ENCODE measurements around the gene USP46. TPM values are rescaled to one million over a fixed set of nuclear protein-coding genes. Genes with fewer than 3 reads are reported as not detected.

Gene USP46
- total and polyA plus RNA-seq, 2 of the 13 experiments (the other 11 are each of a cell fraction or from before 2014, with no cell fraction given), result 4.7 to 17.4 TPM

DNA sequence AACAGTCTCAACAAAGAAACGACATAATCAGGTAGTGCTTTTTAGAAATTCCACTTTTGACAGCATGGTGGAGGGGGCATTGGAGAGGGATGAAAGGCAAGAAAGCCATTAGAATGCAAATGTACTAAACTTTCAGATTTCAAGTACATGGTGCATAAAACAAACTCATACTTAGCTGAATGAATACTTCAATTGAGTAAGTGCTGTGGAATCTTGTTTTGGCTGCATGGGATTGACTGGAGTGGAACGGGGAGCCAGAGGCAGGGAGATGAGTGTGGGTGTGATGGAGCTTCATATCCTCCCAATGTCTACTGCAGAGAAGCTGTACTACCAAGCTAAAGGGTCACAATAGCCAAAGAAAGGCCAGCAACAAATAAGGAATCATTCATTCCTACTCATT lies 52.4 kb downstream of the USP46 start:
- CTCF ChIA-PET (ENCODE audit: low intra/inter-chr PET ratio, low total read pairs), result no interaction called here
- Histone ChIP-seq H3K4me2 (ENCODE audit: low read depth, low read length) (no peak overlapping the region), H3K27me3 (ENCODE audit: control insufficient read depth in 1 of 2, insufficient read depth in 2 of 2, low read length in 2 of 2) (no peaks in the 10 kb centered on the region), H3K4me1 (ENCODE audit: insufficient read depth, low read length) (no peaks in the 10 kb centered on the region), H3K9me3 (ENCODE audit: low read length) (no peaks in the 10 kb centered on the region), H3K79me2 (ENCODE audit: insufficient read depth, low read length) (no peaks in the 10 kb centered on the region), H3K36me3 (replicated peaks in 1 of 2; ENCODE audit: control insufficient read depth in 1 of 2, insufficient read depth in 2 of 2, low read length in 2 of 2) (peaks cover 6 to 21% of the 10 kb centered on the region in 2 experiments), H3K4me3 (replicated peaks in 1 of 3; ENCODE audit: insufficient read depth in 1 of 3, low read depth in 2 of 3, low read length in 3 of 3) (no peak overlapping the region), H4K20me1 (ENCODE audit: insufficient read depth, low read length) (no peaks in the 10 kb centered on the region), H3K27ac (ENCODE audit: extremely low read length, insufficient read depth, low read length) (no peak overlapping the region), H3K9ac (ENCODE audit: insufficient read depth, low read depth, low read length) (no peak overlapping the region), H2AFZ (ENCODE audit: low read length) (no peak overlapping the region)
- in situ Hi-C loops (cut with HindIII; ENCODE audit: extremely low pct_ligation_motif_present, low pct_unique_long_range_greater_than_20kb) (no loop called here), intact Hi-C loops (cut with micrococcal nuclease; ENCODE audit: unreplicated experiment) (no loop called here)
- DNase-seq (ENCODE audit: low spot score), result no peak
- WGBS (ENCODE audit: low lambda C conversion rate), result 96% methylated on average over 2 of the region's 2 CpGs
- ATAC-seq, result no peak
- POLR2A ChIA-PET, result no interaction called here
- BruUV-seq (replicated peaks), result no TSS peak
- FAIRE-seq, result no peak
- TF ChIP-seq ZNF616 (CRISPR knock-in tag; IDR thresholded peaks at IDR 0.05; ENCODE audit: low read depth) (no peak), FOXC1 (CRISPR knock-in tag; IDR thresholded peaks at IDR 0.05; ENCODE audit: borderline replicate concordance) (no peak), ZFP36L2 (CRISPR knock-in tag; IDR thresholded peaks at IDR 0.05) (no peak), HNF4G (IDR thresholded peaks at IDR 0.05; ENCODE audit: borderline replicate concordance, low read depth, low read length) (no peak), HNF4G (CRISPR knock-in tag; IDR thresholded peaks at IDR 0.05; ENCODE audit: borderline replicate concordance, low read depth) (no peak), ZNF572 (CRISPR knock-in tag; IDR thresholded peaks at IDR 0.05) (no peak), ZNF274 (CRISPR knock-in tag; IDR thresholded peaks at IDR 0.05) (no peak), ZFAT (CRISPR knock-in tag; conservative IDR thresholded peaks at IDR 0.05) (no peak), CHD2 (IDR thresholded peaks at IDR 0.05; ENCODE audit: low read depth, low read length) (no peak), MIER2 (CRISPR knock-in tag; IDR thresholded peaks at IDR 0.05) (no peak), MAZ (IDR thresholded peaks at IDR 0.05; ENCODE audit: borderline replicate concordance, low read depth, low read length) (no peak), MAZ (CRISPR knock-in tag; IDR thresholded peaks at IDR 0.05; ENCODE audit: low read depth) (no peak), SP1 (IDR thresholded peaks at IDR 0.05) (no peak), SP1 (CRISPR knock-in tag; IDR thresholded peaks at IDR 0.05) (no peak), TAF1 (CRISPR knock-in tag; IDR thresholded peaks at IDR 0.05) (no peak), ZNF660 (CRISPR knock-in tag; IDR thresholded peaks at IDR 0.05; ENCODE audit: borderline replicate concordance, low read depth) (no peak)
- TF ChIP-seq, protein P1, sequence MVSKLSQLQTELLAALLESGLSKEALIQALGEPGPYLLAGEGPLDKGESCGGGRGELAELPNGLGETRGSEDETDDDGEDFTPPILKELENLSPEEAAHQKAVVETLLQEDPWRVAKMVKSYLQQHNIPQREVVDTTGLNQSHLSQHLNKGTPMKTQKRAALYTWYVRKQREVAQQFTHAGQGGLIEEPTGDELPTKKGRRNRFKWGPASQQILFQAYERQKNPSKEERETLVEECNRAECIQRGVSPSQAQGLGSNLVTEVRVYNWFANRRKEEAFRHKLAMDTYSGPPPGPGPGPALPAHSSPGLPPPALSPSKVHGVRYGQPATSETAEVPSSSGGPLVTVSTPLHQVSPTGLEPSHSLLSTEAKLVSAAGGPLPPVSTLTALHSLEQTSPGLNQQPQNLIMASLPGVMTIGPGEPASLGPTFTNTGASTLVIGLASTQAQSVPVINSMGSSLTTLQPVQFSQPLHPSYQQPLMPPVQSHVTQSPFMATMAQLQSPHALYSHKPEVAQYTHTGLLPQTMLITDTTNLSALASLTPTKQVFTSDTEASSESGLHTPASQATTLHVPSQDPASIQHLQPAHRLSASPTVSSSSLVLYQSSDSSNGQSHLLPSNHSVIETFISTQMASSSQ (IDR thresholded peaks at IDR 0.05; ENCODE audit: low read depth), result no peak
- TF ChIP-seq, protein P1 (CRISPR knock-in tag; IDR thresholded peaks at IDR 0.05; ENCODE audit: borderline replicate concordance), result no peak
- TF ChIP-seq, protein P2, sequence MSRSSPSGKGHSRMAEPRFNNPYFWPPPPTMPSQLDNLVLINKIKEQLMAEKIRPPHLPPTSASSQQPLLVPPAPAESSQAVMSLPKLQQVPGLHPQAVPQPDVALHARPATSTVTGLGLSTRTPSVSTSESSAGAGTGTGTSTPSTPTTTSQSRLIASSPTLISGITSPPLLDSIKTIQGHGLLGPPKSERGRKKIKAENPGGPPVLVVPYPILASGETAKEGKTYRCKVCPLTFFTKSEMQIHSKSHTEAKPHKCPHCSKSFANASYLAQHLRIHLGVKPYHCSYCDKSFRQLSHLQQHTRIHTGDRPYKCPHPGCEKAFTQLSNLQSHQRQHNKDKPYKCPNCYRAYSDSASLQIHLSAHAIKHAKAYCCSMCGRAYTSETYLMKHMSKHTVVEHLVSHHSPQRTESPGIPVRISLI (CRISPR knock-in tag; IDR thresholded peaks at IDR 0.05; ENCODE audit: borderline replicate concordance), result no peak
- TF ChIP-seq, protein P3, sequence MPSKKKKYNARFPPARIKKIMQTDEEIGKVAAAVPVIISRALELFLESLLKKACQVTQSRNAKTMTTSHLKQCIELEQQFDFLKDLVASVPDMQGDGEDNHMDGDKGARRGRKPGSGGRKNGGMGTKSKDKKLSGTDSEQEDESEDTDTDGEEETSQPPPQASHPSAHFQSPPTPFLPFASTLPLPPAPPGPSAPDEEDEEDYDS (CRISPR knock-in tag; IDR thresholded peaks at IDR 0.05), result no peak

Measured in HepG2 (cell line).